ENCODE data around the gene CLDN14.
A peak's percentile ranks its signal among the peaks of the same experiment; 100 is the strongest.

CLDN14 gene

DNA sequence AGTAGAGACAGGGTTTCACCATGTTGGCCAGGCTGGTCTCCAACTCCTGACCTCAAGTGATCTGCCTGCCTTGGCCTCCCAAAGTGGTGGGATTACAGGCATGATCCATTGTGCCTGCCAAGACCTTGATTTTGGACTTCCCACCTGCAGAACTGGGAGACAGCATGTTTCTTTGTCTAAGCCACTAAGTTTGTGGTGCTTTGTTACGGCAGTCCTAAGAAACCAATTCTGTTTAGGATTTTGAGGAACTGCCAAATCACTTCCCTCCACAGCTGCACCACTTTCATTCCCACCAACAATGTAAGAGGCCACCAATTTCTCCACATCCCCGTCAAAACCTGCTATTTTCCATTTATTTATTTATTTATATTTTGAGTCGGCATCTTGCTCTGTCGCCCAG lies 48.7 kb downstream of the CLDN14 start:
- no peak for DNase-seq

DNA sequence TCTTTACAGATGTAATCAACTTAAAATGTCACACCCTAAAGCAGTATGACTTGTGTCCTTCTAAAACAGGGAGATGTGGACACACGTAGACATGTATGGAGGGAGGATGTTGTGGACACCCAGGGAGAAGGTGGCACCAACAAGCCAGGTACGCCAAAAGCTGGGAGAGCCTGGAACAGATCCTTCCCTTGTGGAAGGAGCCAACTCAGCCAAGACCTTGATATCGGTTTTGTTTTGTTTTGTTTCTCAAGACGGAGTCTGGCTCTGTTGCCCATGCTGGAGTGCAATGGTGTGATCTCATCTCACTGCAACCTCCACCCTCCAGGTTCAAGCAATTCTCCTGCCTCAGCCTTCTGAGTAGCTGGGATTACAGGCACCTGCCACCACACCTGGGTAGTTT lies 49.1 kb downstream of the CLDN14 start:
- no peak for DNase-seq

DNA sequence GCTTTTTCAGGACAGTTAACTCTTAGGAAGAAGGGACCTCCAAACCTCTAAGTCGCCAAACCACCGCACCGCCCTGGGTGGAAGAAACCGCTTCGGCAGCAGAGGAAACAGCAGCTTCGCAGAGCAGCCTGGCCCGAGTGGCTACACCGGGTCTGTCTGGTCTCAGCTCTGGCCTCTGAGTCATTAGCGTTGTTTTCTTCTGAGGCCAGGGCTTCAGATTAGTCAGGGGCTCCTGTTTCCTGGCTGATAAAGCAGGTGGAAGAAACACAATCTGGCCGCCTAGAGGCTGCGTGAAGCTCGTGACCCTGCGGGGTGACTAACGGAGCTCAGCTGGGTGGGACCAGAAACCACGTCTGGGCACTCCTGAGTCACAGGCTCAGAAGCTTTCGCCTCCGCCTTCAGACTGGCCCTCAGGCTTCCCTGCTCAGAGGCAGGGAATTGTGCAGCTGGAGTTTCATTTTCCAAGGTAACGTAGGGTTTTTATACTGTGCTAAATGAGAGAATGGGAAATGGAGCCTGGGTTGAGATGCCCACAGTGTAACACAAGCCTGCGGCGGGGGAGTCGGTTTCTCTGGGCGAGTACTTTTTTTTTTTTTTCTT lies 49.9 kb downstream of the CLDN14 start:
- peak in 4 of 14 donors; percentile 5 to 51 (median 19) for DNase-seq

DNA sequence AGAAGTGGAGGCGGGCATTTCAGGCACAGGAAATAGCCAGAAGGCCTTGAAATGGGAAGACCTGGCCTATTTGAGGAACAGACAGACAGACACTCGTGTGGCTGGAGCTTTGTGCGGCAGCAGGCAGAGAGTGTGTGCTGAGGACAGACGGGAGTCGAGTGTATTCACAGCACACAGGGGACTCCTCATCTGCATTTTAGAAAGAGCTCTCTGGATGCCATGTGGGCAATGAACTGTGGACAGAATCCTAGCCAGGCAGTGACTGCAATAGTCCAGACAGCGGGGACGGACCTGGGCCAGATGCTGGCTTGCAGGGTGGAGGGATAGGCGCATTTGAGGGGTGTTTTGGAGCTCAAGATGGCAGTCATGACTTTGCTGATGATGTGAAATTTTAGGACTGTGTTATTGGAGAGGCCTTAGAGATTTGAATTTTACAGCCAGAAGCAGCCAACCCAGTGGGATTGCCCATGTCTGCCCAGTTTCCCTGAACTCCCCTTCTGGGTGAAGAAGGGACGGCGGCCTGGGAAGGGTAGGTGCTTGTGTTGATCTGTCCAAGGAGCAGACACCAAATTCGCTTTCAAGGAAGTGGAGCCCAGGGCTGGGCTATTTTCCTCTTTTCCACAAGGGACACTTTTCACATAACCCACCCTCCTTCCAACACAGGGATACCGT lies 51.0 kb downstream of the CLDN14 start:
- DNase-seq = no peak

DNA sequence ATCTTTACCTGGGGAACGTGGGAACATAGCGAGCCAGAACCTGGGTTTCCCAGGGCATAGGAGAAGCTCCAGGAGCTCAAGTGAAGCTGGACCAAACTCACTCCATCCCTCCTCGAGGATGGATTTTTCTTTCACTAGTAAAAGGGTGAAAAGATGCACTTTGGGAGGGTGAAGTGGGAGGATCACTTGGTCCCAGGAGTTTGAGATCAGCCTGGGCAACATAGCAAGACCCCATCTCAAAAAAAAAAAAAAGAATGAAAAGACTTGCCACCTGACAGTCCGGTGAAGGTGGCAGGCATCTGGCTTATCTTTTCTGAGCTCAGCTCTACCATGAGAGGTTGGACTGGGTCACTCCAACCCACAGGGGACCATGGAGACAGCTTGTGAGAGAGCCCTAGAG lies 52.4 kb downstream of the CLDN14 start:
- no peak for DNase-seq

DNA sequence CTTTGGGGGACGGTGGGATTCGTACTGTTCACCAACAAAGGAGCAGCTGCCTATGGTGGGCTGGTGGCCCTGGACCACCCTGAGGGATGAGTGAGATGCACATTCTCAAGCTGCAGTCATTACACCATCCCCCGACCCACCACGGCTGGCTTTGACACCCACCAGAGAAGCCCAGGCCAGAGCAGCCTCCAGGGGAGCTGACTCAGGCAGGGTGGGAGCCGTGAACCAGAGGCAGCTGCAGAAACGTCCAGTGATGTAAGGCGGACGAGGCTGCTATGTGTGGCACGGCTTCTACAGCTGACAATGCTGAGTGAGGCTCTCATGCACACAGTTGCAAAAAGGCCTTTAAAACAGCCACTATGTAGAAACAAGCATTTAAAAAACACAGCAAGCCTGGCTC lies 54.6 kb downstream of the CLDN14 start:
- no peak for DNase-seq

DNA sequence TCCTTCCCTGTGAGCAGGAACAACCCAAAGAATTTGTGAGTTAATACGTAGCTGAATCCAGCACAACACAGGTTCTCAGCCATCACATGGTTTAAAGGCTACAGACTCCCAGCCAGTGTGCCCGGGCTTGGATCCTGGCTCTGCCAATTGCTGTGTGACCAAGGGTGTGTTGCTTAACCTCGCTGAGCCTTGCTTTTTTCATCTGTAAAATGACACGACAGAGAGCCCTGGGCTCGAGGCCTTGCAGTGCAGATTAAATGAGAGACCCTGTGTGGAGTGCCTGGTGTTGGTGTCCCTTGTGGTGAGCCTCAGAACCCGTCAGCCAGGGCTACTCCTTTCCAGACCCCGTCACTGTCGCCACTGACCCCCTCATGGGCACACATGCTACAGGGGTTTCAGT lies 55.3 kb downstream of the CLDN14 start:
- DNase-seq = no peak

DNA sequence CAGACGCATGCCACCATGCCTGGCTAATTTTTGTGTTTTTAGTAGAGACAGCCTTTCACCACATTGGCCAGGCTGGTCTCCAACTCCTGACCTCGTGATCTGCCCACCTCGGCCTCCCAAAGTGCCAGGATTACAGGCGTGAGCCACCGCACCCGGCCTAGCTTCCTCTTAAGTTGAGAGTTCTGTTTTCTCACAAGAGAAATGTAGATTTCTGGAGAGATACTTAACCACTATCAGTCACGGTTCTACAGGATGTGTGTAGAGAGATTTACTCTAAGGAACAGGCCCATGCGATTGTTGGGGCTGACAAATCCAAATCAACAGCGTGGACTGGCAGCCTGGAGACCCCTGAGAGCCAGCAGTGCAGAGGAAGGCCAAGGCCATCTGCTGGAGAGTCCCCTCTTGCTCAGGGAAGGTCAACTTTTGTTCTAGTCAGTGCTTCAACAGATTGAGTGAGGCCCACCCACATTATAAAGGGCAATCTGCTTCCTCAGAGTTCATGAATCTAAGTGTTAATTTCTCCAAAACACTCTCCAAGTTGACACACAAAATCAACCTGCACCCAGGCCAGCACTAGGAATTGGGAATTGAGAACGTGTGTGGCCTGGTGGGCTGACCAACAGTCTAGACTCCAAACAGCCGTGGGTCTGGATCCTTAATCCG lies 56.0 kb downstream of the CLDN14 start:
- DNase-seq = no peak

DNA sequence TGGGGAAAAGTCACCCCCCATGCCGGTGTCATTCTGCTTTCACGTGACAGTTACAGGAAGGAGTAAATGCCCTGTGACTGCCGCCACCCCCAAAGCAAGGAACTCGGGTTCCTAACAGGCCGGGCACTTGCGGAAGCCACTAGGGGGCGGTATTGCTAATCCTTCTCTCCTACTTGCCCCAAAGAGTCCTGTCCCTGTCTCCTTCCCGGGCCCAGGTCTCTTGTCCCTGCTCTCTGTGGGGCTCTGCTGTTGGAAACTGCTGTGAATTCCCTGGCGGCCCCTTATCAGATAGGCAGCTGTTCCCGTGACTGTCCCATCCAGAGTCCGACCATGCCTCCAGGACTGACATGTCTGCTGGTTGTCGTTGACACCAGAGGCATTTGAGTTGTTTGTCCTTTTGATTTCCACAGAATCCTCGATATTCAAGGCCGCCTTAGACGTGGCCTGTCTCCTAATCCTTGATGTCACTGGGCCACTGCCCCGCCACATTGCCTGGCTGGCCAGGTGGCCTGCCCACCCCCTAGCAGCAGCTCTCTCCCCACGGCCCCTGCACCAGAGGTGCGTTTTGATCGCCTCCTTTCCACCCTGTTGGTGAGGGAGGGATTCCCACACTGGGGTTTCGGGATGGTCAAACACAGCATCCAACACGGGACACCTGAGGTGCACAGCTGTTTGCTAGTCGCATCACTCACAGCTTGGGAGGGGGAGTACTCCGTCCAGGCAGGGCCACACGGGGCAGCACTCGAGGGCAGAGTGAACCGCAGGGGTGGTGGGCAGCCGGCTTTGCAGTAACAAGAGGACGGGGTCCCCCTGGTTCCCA lies 57.4 kb downstream of the CLDN14 start:
- DNase-seq = peak in 1 of 14 donors; percentile 7

DNA sequence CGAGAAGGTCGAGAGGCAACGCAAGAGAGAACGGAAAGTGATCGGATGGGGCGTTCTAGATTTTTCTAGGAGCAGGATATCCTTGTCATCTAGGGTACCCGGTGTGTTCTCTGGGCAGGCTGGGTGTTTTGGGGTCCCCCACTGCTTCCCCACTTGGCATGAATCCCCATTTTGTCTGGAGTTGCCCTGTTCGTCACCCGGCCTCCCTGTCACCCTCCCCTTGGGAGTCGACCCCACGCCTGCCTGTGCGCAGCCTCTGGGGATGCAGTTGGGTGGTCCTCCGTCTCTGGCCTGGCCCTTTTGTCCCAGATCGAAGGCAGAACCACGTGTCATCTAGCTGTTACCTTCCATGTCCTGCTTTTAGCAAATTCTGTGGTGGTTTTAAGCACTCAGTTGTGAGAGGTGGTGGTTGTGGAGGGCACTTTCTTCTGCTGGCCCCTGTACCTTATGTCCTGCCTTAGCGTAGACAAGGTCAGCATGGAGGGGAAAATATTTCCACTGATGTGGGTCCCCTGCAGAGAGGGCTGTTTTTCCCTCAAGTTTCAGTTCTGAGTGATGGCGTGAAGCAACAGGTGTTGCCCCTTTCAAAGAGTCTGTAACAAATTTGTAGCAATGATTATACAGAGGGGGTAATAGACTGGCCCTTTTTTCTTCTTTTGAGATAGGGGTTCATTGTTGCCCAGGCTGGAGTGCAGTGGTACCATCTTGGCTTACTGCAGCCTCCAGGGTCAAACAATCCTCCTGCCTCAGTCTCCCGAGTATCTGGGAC lies 59.2 kb downstream of the CLDN14 start:
- no peak for DNase-seq

DNA sequence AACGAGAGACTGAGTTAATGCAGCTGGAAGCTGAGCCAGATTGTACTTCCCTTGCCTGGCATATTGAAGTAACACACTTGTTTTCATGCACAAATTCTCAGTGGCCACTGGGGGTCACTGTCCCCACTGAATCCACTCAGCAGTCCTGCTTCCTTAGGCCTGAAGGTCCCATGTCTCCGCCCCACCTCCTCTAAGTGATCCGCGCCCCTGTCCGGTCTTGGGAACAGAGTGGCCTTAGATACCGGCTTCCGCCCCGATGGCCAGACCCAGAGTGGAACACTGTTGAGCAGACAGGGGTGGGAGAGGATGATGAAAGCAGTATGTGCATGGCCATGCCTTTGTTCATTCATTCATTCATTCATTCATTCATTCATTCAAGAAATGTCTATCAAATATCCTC lies 59.9 kb downstream of the CLDN14 start:
- DNase-seq = peak in 11 of 14 donors; percentile 4 to 42 (median 23)

DNA sequence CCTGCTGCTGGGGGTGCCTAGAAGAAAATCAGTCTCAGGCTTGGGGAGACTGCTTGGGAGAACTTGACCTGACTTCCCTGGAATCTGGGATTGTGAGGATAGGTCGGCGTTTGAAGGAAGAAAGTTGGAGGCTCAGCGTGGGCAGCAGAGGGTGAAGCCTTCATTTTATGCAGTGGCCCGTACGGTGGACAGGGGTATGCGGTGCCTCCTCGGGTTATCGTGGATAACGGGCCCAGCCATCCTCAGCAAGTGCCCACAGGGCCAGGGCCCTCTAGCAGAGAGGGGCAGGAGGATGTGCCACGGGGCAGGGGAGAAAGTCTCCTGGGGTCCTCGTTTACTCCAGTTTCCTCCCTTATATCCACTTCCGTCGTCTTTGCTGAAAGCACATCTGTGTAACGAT lies 60.7 kb downstream of the CLDN14 start:
- no peak for DNase-seq

DNA sequence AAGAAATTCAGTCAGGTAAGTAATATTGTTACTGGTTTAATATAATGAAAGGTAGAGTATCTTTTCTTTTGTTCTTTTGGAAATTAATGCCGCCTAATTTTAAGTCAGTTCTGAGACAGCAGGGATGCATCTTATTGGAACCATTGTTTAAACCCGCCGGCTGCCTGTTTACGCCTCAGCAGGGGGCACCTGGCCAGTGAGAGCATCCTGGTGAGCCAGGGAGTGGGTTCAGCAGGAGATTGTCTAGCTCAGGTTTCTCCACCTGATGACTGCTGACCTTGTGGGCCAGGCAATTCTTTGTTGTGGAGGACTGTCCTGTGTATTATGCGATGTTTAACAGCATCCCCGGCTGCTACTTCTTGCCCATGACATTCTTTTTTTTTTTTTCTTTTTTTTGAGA lies 64.5 kb downstream of the CLDN14 start:
- DNase-seq = no peak

DNA sequence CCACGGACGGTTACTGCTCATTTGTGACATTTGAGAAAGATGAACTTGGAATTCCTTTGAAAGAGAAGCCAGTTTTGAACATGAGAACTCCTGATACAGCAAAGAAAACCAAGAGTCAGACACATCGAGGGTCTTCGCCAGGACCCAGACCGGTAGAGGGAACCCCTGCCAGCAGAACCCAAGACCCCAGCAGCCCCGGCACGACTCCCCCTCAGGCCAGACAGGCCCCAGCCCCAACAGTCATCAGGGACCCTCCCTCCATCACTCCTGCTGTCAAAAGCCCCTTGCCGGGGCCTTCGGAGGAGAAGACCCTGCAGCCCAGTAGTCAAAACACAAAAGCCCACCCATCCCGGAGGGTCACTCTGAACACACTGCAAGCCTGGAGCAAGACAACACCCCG lies 67.0 kb downstream of the CLDN14 start:
- no peak for DNase-seq

DNA sequence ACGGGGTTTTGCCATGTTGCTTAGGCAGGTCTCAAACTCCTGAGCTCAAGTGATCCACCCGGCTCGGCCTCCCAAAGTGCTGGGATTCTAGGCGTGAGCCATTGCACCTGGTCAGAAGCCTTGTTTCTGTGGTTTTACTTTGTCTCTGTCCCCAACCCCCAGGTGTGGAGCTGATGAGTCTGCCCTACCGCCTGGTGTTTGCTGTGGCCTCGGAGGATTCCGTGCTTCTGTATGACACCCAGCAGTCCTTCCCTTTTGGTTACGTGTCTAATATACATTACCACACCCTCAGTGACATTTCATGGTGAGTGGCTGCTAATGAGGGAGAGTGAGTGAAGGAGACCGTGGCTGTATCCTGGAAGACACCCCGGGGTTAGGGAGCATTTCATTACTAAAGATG lies 68.6 kb downstream of the CLDN14 start:
- DNase-seq = no peak

All from C1 segment of cervical spinal cord (tissue), 14 donors.